H7 (cell line): ENCODE measurements around the gene TOB1. TPM values are rescaled to one million over a fixed set of nuclear protein-coding genes. Genes with fewer than 3 reads are reported as not detected.

Experiments used
- DNase-seq: peaks from one replicate; pipeline ENCODE4 v3.0.0; 2012
- H3K27me3 ChIP-seq: 2 replicates; pipeline ENCODE4 v1.6.0; 2011; ENCODE audit warnings: mild to moderate bottlenecking, low read length; ENCODE audit not compliant: control insufficient read depth, insufficient read depth
- H3K36me3 ChIP-seq: replicated peaks from 2 replicates; pipeline ENCODE4 v1.5.1; 2011; ENCODE audit warnings: low read length; ENCODE audit not compliant: control insufficient read depth, insufficient read depth
- H3K4me3 ChIP-seq: 2 replicates; pipeline ENCODE4 v1.5.1; 2011; ENCODE audit warnings: low read depth, mild to moderate bottlenecking, control low read depth, low read length, moderate library complexity; ENCODE audit not compliant: insufficient read depth
- total RNA-seq: library from RNA; depleted of rRNA; stranded (reverse); fragments of >200 nt; shearing (Covaris generic); gene quantifications from 2 replicates; pipeline ENCODE4 v1.2.3, GENCODE V29; 2014; rRNA removed

TOB1 gene
- total RNA-seq: 5.2 and 8.6 TPM in 2 replicates

DNA sequence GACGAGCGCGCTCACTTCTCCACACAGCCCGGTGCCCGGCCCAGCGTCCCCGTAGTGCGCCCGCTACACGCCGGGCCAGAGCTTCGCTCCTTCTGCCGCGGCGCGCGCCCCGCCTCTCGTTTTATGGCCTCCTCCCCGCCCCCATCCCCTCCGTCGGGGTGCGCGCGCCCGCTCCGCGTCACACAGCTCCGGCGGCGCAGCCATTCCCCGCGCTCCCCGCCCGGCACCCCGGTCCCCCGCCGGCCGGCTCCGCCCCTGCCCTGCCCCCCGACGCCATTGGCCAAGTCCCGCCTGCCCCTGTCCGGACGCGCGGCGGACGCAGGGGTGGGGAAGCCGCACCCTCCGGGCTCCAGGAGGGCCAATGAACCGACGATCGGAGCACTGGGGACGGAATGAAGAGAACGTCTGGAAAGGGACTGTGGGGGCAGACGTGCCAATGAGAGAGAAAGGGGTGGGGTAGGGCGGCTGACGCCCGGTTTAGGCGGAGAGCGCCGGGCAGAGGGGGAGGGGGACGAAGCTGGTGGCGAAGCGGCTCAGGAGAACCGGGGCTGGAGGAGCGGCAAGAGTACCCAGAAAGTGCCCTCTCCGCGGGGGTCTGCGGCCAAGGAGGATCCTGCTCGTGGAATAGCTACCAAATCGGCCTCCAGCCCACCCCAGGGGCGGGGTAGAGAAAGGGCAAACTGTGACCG lies at the start of gene TOB1:
Gene TOB1 (minus strand): TSS at position 94 of the 689 bp plus-strand sequence. CDS start 2,337 bp downstream, outside the sequence.
- peak; percentile 98 for DNase-seq
- Histone ChIP-seq H3K36me3 (peaks cover 9% of the 10 kb centered on the region), H3K4me3 (peak within 1 kb of the TSS; percentile 89), H3K27me3 (no peaks in the 10 kb centered on the region)

GRCh38 chr17:50914505-50915063 lies 48.4 kb upstream of the TOB1 start:
- Histone ChIP-seq H3K36me3 (no peaks in the 10 kb centered on the region), H3K27me3 (no peaks in the 10 kb centered on the region), H3K4me3 (no peak overlapping the region)
- peak; percentile 57 for DNase-seq

- Histone ChIP-seq H3K36me3 (no peaks in the 10 kb centered on the region), H3K27me3 (no peaks in the 10 kb centered on the region; the same call in 1 of the 2 replicates), H3K4me3 (no peak overlapping the region)
- no peak for DNase-seq
These were observed 47.0 kb upstream of the TOB1 start for GRCh38 chr17:50913120-50913519.

GRCh38 chr17:50911890-50912289 lies 45.7 kb upstream of the TOB1 start:
- Histone ChIP-seq H3K27me3 (no peaks in the 10 kb centered on the region; the same call in 1 of the 2 replicates), H3K4me3 (no peak overlapping the region), H3K36me3 (no peaks in the 10 kb centered on the region)
- DNase-seq: peak; percentile 66

DNA sequence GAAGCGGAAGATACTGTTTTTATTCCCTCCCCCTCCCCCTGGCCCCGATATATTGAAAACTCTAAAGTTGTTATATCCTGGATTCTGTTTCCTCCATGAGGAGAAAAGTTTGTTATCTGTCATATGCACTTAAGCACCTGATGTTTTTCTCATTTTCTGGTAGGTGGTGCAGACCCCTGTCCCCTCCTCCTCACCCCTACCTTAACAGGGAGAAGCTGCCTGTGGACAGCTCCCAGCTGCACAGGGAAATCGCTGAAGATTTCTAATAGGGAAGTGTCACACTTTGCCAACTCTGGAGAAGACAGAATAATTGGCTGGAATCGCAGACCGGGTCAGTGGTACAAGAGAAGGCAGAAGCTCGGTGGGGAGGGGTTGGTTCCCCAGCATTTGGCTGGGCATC lies 45.3 kb upstream of the TOB1 start:
- H3K36me3 ChIP-seq: no peaks in the 10 kb centered on the region
- no peak for DNase-seq
- H3K4me3 ChIP-seq: no peak overlapping the region
- H3K27me3 ChIP-seq: no peaks in the 10 kb centered on the region; the same call in 1 of the 2 replicates

GRCh38 chr17:50909765-50910605 lies 43.8 kb upstream of the TOB1 start:
- no peak for DNase-seq
- Histone ChIP-seq H3K27me3 (no peaks in the 10 kb centered on the region; the same call in 1 of the 2 replicates), H3K4me3 (no peak overlapping the region), H3K36me3 (no peaks in the 10 kb centered on the region)

DNA sequence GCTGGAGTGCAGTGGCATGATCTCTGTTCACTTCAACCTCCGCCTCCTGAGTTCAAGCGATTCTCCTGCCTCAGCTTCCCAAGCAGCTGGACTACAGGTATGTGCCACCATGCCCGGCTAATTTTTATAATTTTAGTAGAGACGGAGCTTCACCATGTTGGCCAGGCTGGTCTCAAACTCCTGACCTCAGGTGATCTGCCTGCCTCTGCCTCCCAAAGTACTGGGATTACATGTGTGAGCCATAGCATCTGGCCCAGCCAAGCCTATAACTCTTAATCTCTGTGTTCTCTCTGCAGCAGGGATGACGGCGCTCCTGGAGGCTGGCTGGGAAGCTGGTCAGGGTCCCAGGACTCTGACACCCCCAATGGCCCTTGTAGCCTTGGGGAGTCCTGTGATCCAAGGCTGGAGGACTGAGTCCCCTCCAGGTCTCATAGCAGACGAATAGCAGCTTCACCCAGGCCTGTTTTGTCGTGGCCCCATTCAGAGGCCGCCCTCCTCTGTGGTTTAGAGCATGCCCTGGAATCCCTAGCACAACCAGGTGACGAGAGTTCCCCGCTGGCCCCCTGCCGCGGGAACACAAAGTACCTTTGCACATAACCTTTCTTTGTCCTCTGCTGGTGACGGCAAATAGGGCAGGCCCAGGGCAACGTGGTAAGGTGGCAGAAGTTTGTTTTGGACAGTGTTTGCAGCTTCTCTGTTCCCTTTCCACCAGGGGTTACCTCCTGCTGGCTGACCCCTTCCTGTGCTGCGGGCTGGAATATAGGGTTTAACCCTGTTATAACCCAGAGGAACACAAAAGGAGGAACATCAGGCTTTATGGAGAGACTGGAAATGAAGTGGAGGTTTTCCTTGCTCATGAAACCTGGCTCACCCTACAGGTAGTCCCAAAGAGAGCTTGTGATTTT lies 43.0 kb upstream of the TOB1 start:
- Histone ChIP-seq H3K4me3 (no peak overlapping the region), H3K36me3 (no peaks in the 10 kb centered on the region), H3K27me3 (no peaks in the 10 kb centered on the region; the same call in 1 of the 2 replicates)
- peak; percentile 71 for DNase-seq

GRCh38 chr17:50908140-50908859 lies 42.1 kb upstream of the TOB1 start:
- Histone ChIP-seq H3K4me3 (no peak overlapping the region), H3K36me3 (no peaks in the 10 kb centered on the region), H3K27me3 (no peaks in the 10 kb centered on the region; the same call in 1 of the 2 replicates)
- no peak for DNase-seq

GRCh38 chr17:50906443-50906842 lies 40.3 kb upstream of the TOB1 start:
- Histone ChIP-seq H3K27me3 (no peaks in the 10 kb centered on the region; the same call in 1 of the 2 replicates), H3K4me3 (no peak overlapping the region), H3K36me3 (no peaks in the 10 kb centered on the region)
- no peak for DNase-seq

GRCh38 chr17:50905460-50905803 lies 39.3 kb upstream of the TOB1 start:
- DNase-seq: no peak
- no peaks in the 10 kb centered on the region for H3K36me3 ChIP-seq
- no peak overlapping the region for H3K4me3 ChIP-seq
- no peaks in the 10 kb centered on the region; the same call in 1 of the 2 replicates for H3K27me3 ChIP-seq

GRCh38 chr17:50904518-50905459 lies 38.6 kb upstream of the TOB1 start:
- DNase-seq: peak; percentile 57
- Histone ChIP-seq H3K36me3 (no peaks in the 10 kb centered on the region), H3K4me3 (no peak overlapping the region), H3K27me3 (no peaks in the 10 kb centered on the region; the same call in 1 of the 2 replicates)

DNA sequence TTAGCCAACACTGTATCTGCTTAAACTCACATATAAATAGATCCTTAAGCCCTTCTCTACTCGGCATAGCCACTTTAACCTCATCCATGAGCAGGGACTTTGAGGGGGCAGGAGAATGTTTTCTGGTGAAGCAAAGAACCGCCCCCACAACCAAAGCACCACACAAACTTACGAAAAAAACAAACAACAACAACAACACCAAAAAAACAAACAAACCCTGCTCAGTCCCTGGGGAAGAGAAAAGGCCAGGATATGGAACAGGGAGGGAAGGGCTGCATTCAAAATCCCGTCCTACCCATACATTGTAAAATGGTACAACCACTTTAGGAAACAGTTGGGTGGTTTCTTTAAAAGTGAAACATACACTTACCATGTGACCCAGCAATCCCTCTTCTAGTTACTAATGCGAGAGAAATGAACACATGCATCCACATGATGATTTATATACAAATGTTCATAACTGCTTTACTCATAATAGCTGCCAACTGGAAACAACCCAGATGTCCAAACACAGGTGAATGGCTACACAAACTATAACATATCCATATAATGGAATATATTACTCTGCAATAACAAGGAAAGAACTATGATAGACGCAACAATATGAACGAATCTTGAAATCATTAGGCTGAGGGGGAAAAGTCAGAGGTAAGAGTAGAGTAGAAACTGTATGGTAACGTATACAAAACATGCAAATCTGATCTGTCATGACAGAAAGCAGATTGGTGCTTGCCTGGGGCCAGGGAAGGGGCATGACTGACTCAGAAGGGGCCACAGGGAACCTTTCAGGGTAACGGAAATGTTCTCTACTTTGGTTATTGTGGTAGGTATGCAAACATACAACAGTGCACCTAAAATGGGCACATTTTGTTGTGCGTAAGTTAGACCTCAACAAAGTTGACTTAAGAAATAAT lies 37.7 kb upstream of the TOB1 start:
- H3K36me3 ChIP-seq: no peaks in the 10 kb centered on the region
- H3K4me3 ChIP-seq: no peak overlapping the region
- no peaks in the 10 kb centered on the region; the same call in 1 of the 2 replicates for H3K27me3 ChIP-seq
- no peak for DNase-seq
